H9 (cell line): ENCODE measurements around the gene COQ10B. TPM values are rescaled to one million over a fixed set of nuclear protein-coding genes. Genes with fewer than 3 reads are reported as not detected.
"Not testable (repeated sequence)": the region's sequence is repeated elsewhere in the genome, so short reads cannot be mapped to it uniquely, and the experiment has no call there.

Source experiments
- DNase-seq: peaks from one replicate; pipeline ENCODE4 v3.0.0-alpha.2; 2017
- H2AFZ ChIP-seq: one replicate; pipeline ENCODE4 v1.6.1; 2013; ENCODE audit warnings: mild to moderate bottlenecking, low read length, control low read depth, moderate library complexity
- H2AK5ac ChIP-seq: 2 replicates; pipeline ENCODE4 v1.6.1; 2013; ENCODE audit warnings: low read length, control low read depth, mixed read lengths; ENCODE audit not compliant: insufficient read length
- H2BK120ac ChIP-seq: one replicate; pipeline ENCODE4 v1.6.1; 2013; ENCODE audit warnings: low read depth, mild to moderate bottlenecking, low read length, control low read depth, inconsistent platforms; ENCODE audit not compliant: poor library complexity, severe bottlenecking
- H2BK12ac ChIP-seq: 2 replicates; pipeline ENCODE4 v1.6.1; 2013; ENCODE audit warnings: low read length, control low read depth, mixed read lengths, low read depth; ENCODE audit not compliant: insufficient read length
- H2BK15ac ChIP-seq: 2 replicates; pipeline ENCODE4 v1.6.1; 2013; ENCODE audit warnings: low read depth, low read length, control low read depth
- H2BK20ac ChIP-seq: one replicate; pipeline ENCODE4 v1.6.1; 2013; ENCODE audit warnings: low read depth, mild to moderate bottlenecking, low read length, control low read depth, inconsistent platforms; ENCODE audit not compliant: poor library complexity, severe bottlenecking
- H2BK5ac ChIP-seq: 2 replicates; pipeline ENCODE4 v1.6.1; 2013; ENCODE audit warnings: low read length, control low read depth, mixed read lengths; ENCODE audit not compliant: insufficient read length
- H3K14ac ChIP-seq: 2 replicates; pipeline ENCODE4 v1.6.1; 2013; ENCODE audit warnings: low read length, control low read depth; ENCODE audit not compliant: insufficient read depth
- H3K18ac ChIP-seq: 2 replicates; pipeline ENCODE4 v1.6.1; 2013; ENCODE audit warnings: low read depth, mild to moderate bottlenecking, mixed read lengths, low read length, control low read depth; ENCODE audit not compliant: insufficient read length
- H3K23ac ChIP-seq: 2 replicates; pipeline ENCODE4 v1.6.1; 2013; ENCODE audit warnings: low read length, control low read depth, mixed read lengths, low read depth; ENCODE audit not compliant: insufficient read length
- H3K23me2 ChIP-seq: 2 replicates; pipeline ENCODE4 v1.6.1; 2013; ENCODE audit warnings: low read depth, mild to moderate bottlenecking, mixed read lengths, low read length, control low read depth; ENCODE audit not compliant: insufficient read length, poor library complexity, severe bottlenecking
- H3K27ac ChIP-seq: 2 replicates; pipeline ENCODE4 v1.5.1; 2013; ENCODE audit warnings: low read length, control low read depth, mixed read lengths, low read depth; ENCODE audit not compliant: insufficient read length
- H3K27me3 ChIP-seq: 2 replicates; pipeline ENCODE4 v1.6.1; 2013; ENCODE audit warnings: low read length, control low read depth, inconsistent platforms; ENCODE audit not compliant: insufficient read depth
- H3K4ac ChIP-seq: 2 replicates; pipeline ENCODE4 v1.6.1; 2013; ENCODE audit warnings: low read depth, mild to moderate bottlenecking, control low read depth, inconsistent platforms, low read length, moderate library complexity
- H3K4me1 ChIP-seq: 2 replicates; pipeline ENCODE4 v1.6.1; 2013; ENCODE audit warnings: low read length, control low read depth, inconsistent platforms; ENCODE audit not compliant: insufficient read depth
- H3K4me2 ChIP-seq: 2 replicates; pipeline ENCODE4 v1.6.1; 2013; ENCODE audit warnings: low read length, control low read depth, mixed read lengths; ENCODE audit not compliant: insufficient read length, insufficient read depth
- H3K56ac ChIP-seq: 2 replicates; pipeline ENCODE4 v1.6.1; 2013; ENCODE audit warnings: low read depth, mild to moderate bottlenecking, mixed read lengths, low read length, control low read depth; ENCODE audit not compliant: insufficient read length
- H3K79me1 ChIP-seq: 2 replicates; pipeline ENCODE4 v1.6.1; 2013; ENCODE audit warnings: low read depth, mild to moderate bottlenecking, moderate library complexity, low read length, control low read depth, inconsistent platforms; ENCODE audit not compliant: insufficient read depth, poor library complexity, severe bottlenecking
- H3K79me2 ChIP-seq: 2 replicates; pipeline ENCODE4 v1.6.1; 2013; ENCODE audit warnings: low read length, control low read depth, inconsistent platforms; ENCODE audit not compliant: insufficient read depth
- H3K9ac ChIP-seq: 2 replicates; pipeline ENCODE4 v1.6.1; 2013; ENCODE audit warnings: low read length, control low read depth, mixed read lengths; ENCODE audit not compliant: insufficient read length; ENCODE audit errors: extremely low read depth
- H3K9me3 ChIP-seq: one replicate; pipeline ENCODE4 v1.6.1; 2013; ENCODE audit warnings: low read depth, low read length, inconsistent platforms; ENCODE audit not compliant: control insufficient read depth
- H3T11ph ChIP-seq: one replicate; pipeline ENCODE4 v1.6.1; 2013; ENCODE audit warnings: mild to moderate bottlenecking, low read length, control low read depth, inconsistent platforms
- H4K20me1 ChIP-seq: one replicate; pipeline ENCODE4 v1.6.1; 2013; ENCODE audit not compliant: control insufficient read depth, insufficient read length, insufficient read depth
- H4K5ac ChIP-seq: 2 replicates; pipeline ENCODE4 v1.6.1; 2013; ENCODE audit warnings: low read depth, mild to moderate bottlenecking, mixed read lengths, low read length, control low read depth; ENCODE audit not compliant: insufficient read length
- H4K8ac ChIP-seq: replicated peaks from 2 replicates; pipeline ENCODE4 v1.6.1; 2013; ENCODE audit warnings: low read length, control low read depth, mixed read lengths, low read depth; ENCODE audit not compliant: insufficient read length
- H4K91ac ChIP-seq: 2 replicates; pipeline ENCODE4 v1.6.1; 2013; ENCODE audit warnings: low read depth, mild to moderate bottlenecking, moderate library complexity, mixed read lengths, low read length, control low read depth; ENCODE audit not compliant: insufficient read length
- H3K27ac Mint-ChIP-seq, 3 experiments: 2 replicates in 2 of 3; 3 replicates in 1 of 3; pipeline ENCODE4 v1.8.0; 2020 to 2021; ENCODE audit warnings: mixed read lengths in 3 of 3, mild to moderate bottlenecking in 1 of 3, moderate library complexity in 1 of 3
- H3K27me3 Mint-ChIP-seq: 2 replicates; pipeline ENCODE4 v1.8.0; 2021; ENCODE audit warnings: low read depth, mild to moderate bottlenecking, moderate library complexity, mixed read lengths
- H3K36me3 Mint-ChIP-seq, 3 experiments: 2 replicates in 2 of 3; 3 replicates in 1 of 3; pipeline ENCODE4 v1.8.0; 2020 to 2021; ENCODE audit warnings: low read depth in 3 of 3, mixed read lengths in 3 of 3; ENCODE audit not compliant: insufficient read depth in 1 of 3
- H3K4me1 Mint-ChIP-seq, 2 experiments: 2 replicates each; pipeline ENCODE4 v1.8.0; 2020; ENCODE audit warnings: mixed read lengths in 2 of 2
- H3K4me3 Mint-ChIP-seq, 2 experiments: 2 replicates in 1 of 2; 3 replicates in 1 of 2; pipeline ENCODE4 v1.8.0; 2020 to 2021; ENCODE audit warnings: mild to moderate bottlenecking in 2 of 2, mixed read lengths in 2 of 2, moderate library complexity in 1 of 2
- H3K9me3 Mint-ChIP-seq, 2 experiments: 2 replicates in 1 of 2; 3 replicates in 1 of 2; pipeline ENCODE4 v1.8.0; 2020; ENCODE audit warnings: mild to moderate bottlenecking in 2 of 2, mixed read lengths in 2 of 2, moderate library complexity in 1 of 2
- CTCF ChIP-seq: fragments of 200-600 bp; sonication (generic); conservative IDR thresholded peaks from 3 replicates; pipeline ENCODE4 v1.8.0; 2021; ENCODE audit warnings: antibody characterized with exemption, mild to moderate bottlenecking
- WGBS: extraction: QIAGEN DNeasy Blood & Tissue Kit; methylation state at CpG from one replicate; pipeline ENCODE4 v1.1.7; 2013; ENCODE audit warnings: missing lambda C conversion rate, low lambda C conversion rate, mixed read lengths; ENCODE audit not compliant: insufficient read length; ENCODE audit errors: extremely low coverage; 5-methylcytosine and 5-hydroxymethylcytosine counted together
- total RNA-seq: library from RNA; stranded (reverse); gene quantifications from 2 replicates; pipeline ENCODE4 v1.2.1, GENCODE V29; 2021

COQ10B gene
- total RNA-seq, 1 experiment from 2014 or later = 16.2 TPM

GRCh38 chr2:197431858-197432257, 21.5 kb upstream of the COQ10B start:
- no peak for TF ChIP-seq CTCF
- peaks cover 73% of the 10 kb centered on the region for H3K79me2 ChIP-seq
- H3K4ac ChIP-seq = no peak overlapping the region
- H3K4me1 Mint-ChIP-seq = peaks cover 34 to 39% of the 10 kb centered on the region in 2 experiments
- H3K14ac ChIP-seq = no peak overlapping the region
- H3K9me3 ChIP-seq = no peaks in the 10 kb centered on the region
- peaks cover 13 to 33% (median 30%) of the 10 kb centered on the region in 3 experiments; a peak in 6 of 7 replicates for H3K36me3 Mint-ChIP-seq
- no peak overlapping the region for H2BK120ac ChIP-seq
- no peak overlapping the region for H2AK5ac ChIP-seq
- no peaks in the 10 kb centered on the region for H4K20me1 ChIP-seq
- H3K56ac ChIP-seq = no peak overlapping the region
- H3K27ac ChIP-seq = no peak overlapping the region
- H2BK15ac ChIP-seq = no peak overlapping the region
- H3K27me3 Mint-ChIP-seq = no peaks in the 10 kb centered on the region
- no peak overlapping the region for H3T11ph ChIP-seq
- H3K4me1 ChIP-seq = no peaks in the 10 kb centered on the region
- H4K8ac ChIP-seq = no peak overlapping the region
- H3K4me2 ChIP-seq = no peak overlapping the region
- H2BK5ac ChIP-seq = no peak overlapping the region
- no peak for DNase-seq
- no peaks in the 10 kb centered on the region for H3K79me1 ChIP-seq
- WGBS = no CpG with 5 or more reads among the region's 6 CpGs
- H3K9me3 Mint-ChIP-seq = no peaks in the 10 kb centered on the region
- no peak overlapping the region for H2BK12ac ChIP-seq
- no peak overlapping the region for H3K23ac ChIP-seq
- no peak overlapping the region for H4K91ac ChIP-seq
- no peaks in the 10 kb centered on the region for H3K27me3 ChIP-seq
- peak overlapping the region in 1 of 2 experiments; percentile 63; a peak in 2 of 5 replicates for H3K4me3 Mint-ChIP-seq
- no peak overlapping the region for H3K18ac ChIP-seq
- H3K9ac ChIP-seq = no peak overlapping the region
- H3K23me2 ChIP-seq = peaks cover 6% of the 10 kb centered on the region
- no peak overlapping the region for H2BK20ac ChIP-seq
- H4K5ac ChIP-seq = no peak overlapping the region
- no peak overlapping the region for H2AFZ ChIP-seq
- H3K27ac Mint-ChIP-seq = peak overlapping the region in 2 of 3 experiments; percentile 9 to 77; a peak in 2 of 7 replicates

DNA sequence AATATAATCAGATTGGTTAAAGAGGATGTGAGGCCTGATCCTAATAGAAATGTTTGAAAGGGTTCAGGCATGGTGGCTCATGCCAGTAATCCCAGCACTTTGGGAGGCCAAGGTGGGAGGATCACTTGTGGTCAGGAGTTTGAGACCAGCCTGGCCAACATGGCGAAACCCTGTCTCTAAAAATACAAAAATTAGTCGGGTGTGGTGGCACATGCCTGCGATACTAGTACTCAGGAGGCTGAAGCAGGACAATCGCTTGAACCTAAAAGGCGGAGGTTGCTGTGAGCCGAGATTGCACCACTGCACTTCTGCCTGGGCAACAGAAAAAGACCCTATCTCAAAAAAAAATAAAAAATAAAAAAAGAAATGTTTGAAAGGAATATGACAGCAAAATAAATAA, 20.8 kb upstream of the COQ10B start:
- not testable (repeated sequence) for H3K18ac ChIP-seq, H2AFZ ChIP-seq, H3K4ac ChIP-seq, H3K27ac Mint-ChIP-seq, H3K4me2 ChIP-seq, H3K9me3 Mint-ChIP-seq, H3K79me1 ChIP-seq, H3K9me3 ChIP-seq, H3K56ac ChIP-seq, H3K4me1 ChIP-seq, H3K23ac ChIP-seq, H4K20me1 ChIP-seq, H3T11ph ChIP-seq, H3K27me3 ChIP-seq, H4K5ac ChIP-seq, H4K91ac ChIP-seq, H2BK15ac ChIP-seq, H3K23me2 ChIP-seq, H2AK5ac ChIP-seq, H2BK120ac ChIP-seq, DNase-seq, H2BK20ac ChIP-seq, H2BK5ac ChIP-seq, H4K8ac ChIP-seq, H3K14ac ChIP-seq, H3K9ac ChIP-seq, H2BK12ac ChIP-seq, H3K27ac ChIP-seq, H3K27me3 Mint-ChIP-seq
- no CpG with 5 or more reads among the region's 6 CpGs for WGBS
- H3K36me3 Mint-ChIP-seq = peaks cover 13 to 33% (median 30%) of the 10 kb centered on the region in 3 experiments; a peak in 6 of 7 replicates
- H3K79me2 ChIP-seq = peaks cover 67% of the 10 kb centered on the region
- H3K4me1 Mint-ChIP-seq = peaks cover 30 to 35% of the 10 kb centered on the region in 2 experiments
- peak overlapping the region; percentile 93 to 99 for H3K4me3 Mint-ChIP-seq
